Duodenal mucosa (tissue), 2 donors: ENCODE results near the gene MARVELD1.

ENCODE experiments used
- H3K27ac ChIP-seq: one replicate; pipeline ENCODE4 v1.7.0; 2013; ENCODE audit warnings: low read depth, low read length
- H3K27me3 ChIP-seq, 2 donors: one replicate each; pipeline ENCODE4 v1.7.0; 2013; ENCODE audit warnings: low read length in 2 of 2, control low read depth in 1 of 2; ENCODE audit not compliant: insufficient read depth in 2 of 2, control insufficient read depth in 1 of 2
- H3K36me3 ChIP-seq, 2 donors: one replicate each; pipeline ENCODE4 v1.7.0; 2013; ENCODE audit warnings: low read length in 2 of 2, control low read depth in 1 of 2; ENCODE audit not compliant: insufficient read depth in 2 of 2, control insufficient read depth in 1 of 2
- H3K4me1 ChIP-seq, 2 donors: one replicate each; pipeline ENCODE4 v1.7.0; 2013; ENCODE audit warnings: low read length in 2 of 2, control low read depth in 1 of 2; ENCODE audit not compliant: insufficient read depth in 2 of 2, control insufficient read depth in 1 of 2
- H3K4me3 ChIP-seq, 2 donors: one replicate each; pipeline ENCODE4 v1.7.0; 2013; ENCODE audit warnings: low read length in 2 of 2, low read depth in 1 of 2
- H3K9ac ChIP-seq, 2 donors: one replicate each; pipeline ENCODE4 v1.7.0; 2013; ENCODE audit warnings: low read length in 2 of 2, low read depth in 1 of 2
- H3K9me3 ChIP-seq, 2 donors: one replicate each; pipeline ENCODE4 v1.7.0; 2013; ENCODE audit warnings: low read length in 2 of 2, control low read depth in 1 of 2; ENCODE audit not compliant: control insufficient read depth in 1 of 2

Gene MARVELD1

GRCh38 chr10:97763411-97763810, 49.9 kb downstream of the MARVELD1 start:
- Histone ChIP-seq H3K27me3 (no peaks in the 10 kb centered on the region), H3K27ac (no peak overlapping the region), H3K9me3 (no peaks in the 10 kb centered on the region), H3K4me3 (no peak overlapping the region), H3K4me1 (peaks cover 15 to 18% of the 10 kb centered on the region in 2 donors), H3K36me3 (peaks cover 8 to 36% of the 10 kb centered on the region in 2 donors), H3K9ac (no peak overlapping the region)

- no peak overlapping the region for H3K27ac ChIP-seq
- no peaks in the 10 kb centered on the region for H3K27me3 ChIP-seq
- peaks cover 8 to 35% of the 10 kb centered on the region in 2 donors for H3K36me3 ChIP-seq
- H3K4me3 ChIP-seq = no peak overlapping the region
- peaks cover 15 to 18% of the 10 kb centered on the region in 2 donors for H3K4me1 ChIP-seq
- no peak overlapping the region for H3K9ac ChIP-seq
- no peaks in the 10 kb centered on the region for H3K9me3 ChIP-seq
These were observed 50.4 kb downstream of the MARVELD1 start for GRCh38 chr10:97763947-97764346.

GRCh38 chr10:97764519-97764931, 51.0 kb downstream of the MARVELD1 start:
- Histone ChIP-seq H3K9ac (no peak overlapping the region), H3K4me1 (peaks cover 15 to 18% of the 10 kb centered on the region in 2 donors), H3K36me3 (peaks cover 7 to 30% of the 10 kb centered on the region in 2 donors), H3K27ac (no peak overlapping the region), H3K9me3 (no peaks in the 10 kb centered on the region), H3K4me3 (no peak overlapping the region), H3K27me3 (no peaks in the 10 kb centered on the region)

- peaks cover under 1 to 23% of the 10 kb centered on the region in 2 donors for H3K36me3 ChIP-seq
- H3K9me3 ChIP-seq = no peaks in the 10 kb centered on the region
- H3K27ac ChIP-seq = no peak overlapping the region
- H3K9ac ChIP-seq = no peak overlapping the region
- H3K27me3 ChIP-seq = peaks cover 0 to under 1% of the 10 kb centered on the region in 2 donors
- peaks cover 15 to 18% of the 10 kb centered on the region in 2 donors for H3K4me1 ChIP-seq
- H3K4me3 ChIP-seq = no peak overlapping the region
These were observed 51.7 kb downstream of the MARVELD1 start for GRCh38 chr10:97765201-97765600.

- H3K27ac ChIP-seq = no peak overlapping the region
- peaks cover 9 to 11% of the 10 kb centered on the region in 2 donors for H3K27me3 ChIP-seq
- no peaks in the 10 kb centered on the region for H3K9me3 ChIP-seq
- peaks cover 0 to 13% of the 10 kb centered on the region in 2 donors for H3K36me3 ChIP-seq
- H3K4me1 ChIP-seq = peaks cover 15 to 23% of the 10 kb centered on the region in 2 donors
- no peak overlapping the region for H3K9ac ChIP-seq
- H3K4me3 ChIP-seq = no peak overlapping the region
These were observed 52.7 kb downstream of the MARVELD1 start for GRCh38 chr10:97766106-97766810.

- peaks cover 0 to 4% of the 10 kb centered on the region in 2 donors for H3K36me3 ChIP-seq
- no peak overlapping the region for H3K27ac ChIP-seq
- no peak overlapping the region for H3K9ac ChIP-seq
- peaks cover 15 to 23% of the 10 kb centered on the region in 2 donors for H3K4me1 ChIP-seq
- H3K4me3 ChIP-seq = no peak overlapping the region
- peaks cover 9 to 13% of the 10 kb centered on the region in 2 donors for H3K27me3 ChIP-seq
- no peaks in the 10 kb centered on the region for H3K9me3 ChIP-seq
These were observed 53.7 kb downstream of the MARVELD1 start for GRCh38 chr10:97766996-97767924.
